IMR-90 (cell line): ENCODE data around the gene SLC25A22. TPM values are rescaled to one million over a fixed set of nuclear protein-coding genes. Genes with fewer than 3 reads are reported as not detected.

Source experiments
- ATAC-seq: fragments of 200-7000 bp; cut with Tn5 transposase; 2 replicates; pipeline ENCODE4 v1.9.1; 2020; ENCODE audit warnings: low read depth, mild to moderate bottlenecking, moderate library complexity
- BruUV-seq: library from RNA; stranded (reverse); fragments of 400-500 nt; replicated peaks from 2 replicates; lab custom pipeline; 2021; lab: Mats Ljungman, UMichigan
- CTCF ChIA-PET: fragments of 300-600 bp; formaldehyde crosslinking; extraction: SDS; loops from one replicate; lab custom pipeline; 2021; ENCODE audit warnings: antibody characterized with exemption; lab: Yijun Ruan, JAX
- POLR2A ChIA-PET: fragments of 300-600 bp; sonication (Branson Sonifier 250); formaldehyde crosslinking; loops from one replicate; lab custom pipeline; 2022; ENCODE audit warnings: antibody characterized with exemption; ENCODE audit not compliant: unreplicated experiment; lab: Charles Lee
- DNase-seq: peaks from one replicate; pipeline ENCODE4 v3.0.0; 2013
- H2AFZ ChIP-seq: replicated peaks from 2 replicates; pipeline ENCODE3; 2013; ENCODE audit warnings: low read length, mild to moderate bottlenecking; ENCODE audit not compliant: poor library complexity
- H2AK5ac ChIP-seq: 2 replicates; pipeline ENCODE4 v1.6.1; 2013; ENCODE audit warnings: low read depth, low read length, inconsistent platforms
- H2AK9ac ChIP-seq: replicated peaks from 2 replicates; pipeline ENCODE3; 2013; ENCODE audit warnings: mild to moderate bottlenecking, low read depth, low read length, moderate library complexity; ENCODE audit not compliant: poor library complexity
- H2BK120ac ChIP-seq: 2 replicates; pipeline ENCODE4 v1.6.1; 2013; ENCODE audit warnings: low read depth, low read length, inconsistent platforms
- H2BK15ac ChIP-seq: 3 replicates; pipeline ENCODE4 v1.6.1; 2013; ENCODE audit warnings: low read depth, low read length, inconsistent platforms
- H2BK20ac ChIP-seq: 2 replicates; pipeline ENCODE4 v1.6.1; 2013; ENCODE audit warnings: low read depth, mild to moderate bottlenecking, inconsistent platforms, low read length, moderate library complexity
- H2BK5ac ChIP-seq: 2 replicates; pipeline ENCODE4 v1.6.1; 2013; ENCODE audit warnings: mild to moderate bottlenecking, low read depth, low read length, inconsistent platforms; ENCODE audit not compliant: poor library complexity, severe bottlenecking
- H3K14ac ChIP-seq: replicated peaks from 2 replicates; pipeline ENCODE4 v1.6.1; 2013; ENCODE audit warnings: low read depth, low read length, inconsistent platforms
- H3K18ac ChIP-seq: 2 replicates; pipeline ENCODE4 v1.6.1; 2013; ENCODE audit warnings: low read depth, low read length, control low read depth
- H3K23ac ChIP-seq: 2 replicates; pipeline ENCODE4 v1.6.1; 2013; ENCODE audit warnings: low read depth, low read length, inconsistent platforms
- H3K27ac ChIP-seq: 2 replicates; pipeline ENCODE4 v1.5.1; 2013; ENCODE audit warnings: mild to moderate bottlenecking, control low read depth, low read length; ENCODE audit not compliant: insufficient read depth
- H3K27me3 ChIP-seq: 2 replicates; pipeline ENCODE4 v1.6.1; 2013; ENCODE audit warnings: low read length; ENCODE audit not compliant: control insufficient read depth, insufficient read depth
- H3K36me3 ChIP-seq: 2 replicates; pipeline ENCODE4 v1.6.1; 2013; ENCODE audit warnings: low read length, mixed read lengths; ENCODE audit not compliant: control insufficient read depth, insufficient read depth
- H3K4ac ChIP-seq: 2 replicates; pipeline ENCODE4 v1.6.1; 2013; ENCODE audit warnings: low read depth, low read length, inconsistent platforms
- H3K4me1 ChIP-seq: 2 replicates; pipeline ENCODE4 v1.6.1; 2013; ENCODE audit warnings: low read length, mixed read lengths; ENCODE audit not compliant: control insufficient read depth, insufficient read depth
- H3K4me2 ChIP-seq: 2 replicates; pipeline ENCODE4 v1.6.1; 2013; ENCODE audit warnings: low read depth, mild to moderate bottlenecking, control low read depth, low read length, moderate library complexity
- H3K4me3 ChIP-seq: 2 replicates; pipeline ENCODE4 v1.5.1; 2013; ENCODE audit warnings: low read depth, mild to moderate bottlenecking, control low read depth, low read length, moderate library complexity; ENCODE audit not compliant: insufficient read depth
- H3K56ac ChIP-seq: 2 replicates; pipeline ENCODE4 v1.6.1; 2013; ENCODE audit warnings: low read length, inconsistent platforms; ENCODE audit not compliant: insufficient read depth; ENCODE audit errors: extremely low read depth
- H3K79me1 ChIP-seq, 2 experiments: 2 replicates each; pipeline ENCODE4 v1.6.1; 2013; ENCODE audit warnings: low read length in 2 of 2, inconsistent platforms in 1 of 2, low read depth in 1 of 2
- H3K9ac ChIP-seq: 2 replicates; pipeline ENCODE4 v1.6.1; 2013; ENCODE audit warnings: low read depth, low read length, control low read depth
- H3K9me1 ChIP-seq: 2 replicates; pipeline ENCODE4 v1.6.1; 2013; ENCODE audit warnings: low read length, inconsistent platforms; ENCODE audit not compliant: insufficient read depth
- H3K9me3 ChIP-seq: 2 replicates; pipeline ENCODE4 v1.6.1; 2013; ENCODE audit warnings: low read length; ENCODE audit not compliant: control insufficient read depth, insufficient read depth
- H4K20me1 ChIP-seq: 2 replicates; pipeline ENCODE4 v1.6.1; 2013; ENCODE audit warnings: low read length, inconsistent platforms; ENCODE audit not compliant: insufficient read depth
- H4K5ac ChIP-seq: 2 replicates; pipeline ENCODE4 v1.6.1; 2013; ENCODE audit warnings: mild to moderate bottlenecking, low read depth, low read length, control low read depth
- H4K8ac ChIP-seq, 2 experiments: 2 replicates each; pipeline ENCODE4 v1.6.1; 2013; ENCODE audit warnings: low read depth in 2 of 2, low read length in 2 of 2, control low read depth in 1 of 2, inconsistent platforms in 1 of 2
- H4K91ac ChIP-seq: 2 replicates; pipeline ENCODE4 v1.6.1; 2013; ENCODE audit warnings: low read depth, low read length, inconsistent platforms; ENCODE audit not compliant: insufficient read depth
- BHLHE40 ChIP-seq: fragments of 150-350 bp; IDR thresholded peaks from 2 replicates; pipeline ENCODE4 v1.6.1; 2016; ENCODE audit warnings: mild to moderate bottlenecking, low read depth, low read length
- CEBPB ChIP-seq: IDR thresholded peaks from 2 replicates; pipeline ENCODE4 v1.6.1; 2012; ENCODE audit warnings: low read depth, low read length, improper control_type of control experiment
- CHD1 ChIP-seq: IDR thresholded peaks from 2 replicates; pipeline ENCODE4 v1.6.1; 2012; ENCODE audit warnings: low read depth, low read length, improper control_type of control experiment
- FOS ChIP-seq: fragments of 150-350 bp; IDR thresholded peaks from 2 replicates; pipeline ENCODE4 v1.6.1; 2016; ENCODE audit warnings: low read depth, low read length
- MAFK ChIP-seq: IDR thresholded peaks from 2 replicates; pipeline ENCODE4 v1.6.1; 2012; ENCODE audit warnings: low read depth, low read length, improper control_type of control experiment
- MXI1 ChIP-seq: IDR thresholded peaks from 2 replicates; pipeline ENCODE4 v1.6.1; 2012; ENCODE audit warnings: low read depth, mild to moderate bottlenecking, low read length, moderate library complexity, borderline replicate concordance
- POLR2A ChIP-seq: IDR thresholded peaks from 2 replicates; pipeline ENCODE4 v1.6.1; 2012; ENCODE audit warnings: mild to moderate bottlenecking, low read depth, low read length
- RAD21 ChIP-seq: IDR thresholded peaks from 2 replicates; pipeline ENCODE4 v1.6.1; 2012; ENCODE audit warnings: low read length, improper control_type of control experiment
- WGBS, 2 experiments: methylation state at CpG; one replicate each; pipeline versions ENCODE4 v1.1.5 to v1.1.7; 2013; ENCODE audit warnings: missing lambda C conversion rate in 2 of 2; ENCODE audit not compliant: insufficient read length in 1 of 2; ENCODE audit errors: extremely low coverage in 2 of 2; 5-methylcytosine and 5-hydroxymethylcytosine counted together
- dilution Hi-C: fragments of 300-500 bp; cut with HindIII; formaldehyde crosslinking; loops from one replicate; pipeline ENCODE4 v1.14.3; 2018; ENCODE audit warnings: low sequenced_read_pairs; ENCODE audit not compliant: unreplicated experiment
- in situ Hi-C: fragments of 300-500 bp; cut with MboI; formaldehyde crosslinking; loops from 3 replicates; pipeline ENCODE4 v1.14.3; 2019; ENCODE audit warnings: low sequenced_read_pairs, inconsistent platforms, mixed read lengths
- intact Hi-C: fragments of 100-400 bp; cut with micrococcal nuclease; formaldehyde crosslinking; loops from 2 replicates; pipeline ENCODE4 v1.10.0; 2022
- polyA plus RNA-seq, 3 experiments: library from polyadenylated mRNA; depleted of rRNA; stranded (reverse); fragments of >200 nt; gene quantifications; 2 replicates each; pipeline ENCODE4 v1.2.3, GENCODE V29; 2012; ENCODE audit warnings: low replicate concordance in 1 of 3
- total RNA-seq: library from RNA; depleted of rRNA; stranded (reverse); fragments of >200 nt; gene quantifications from 2 replicates; pipeline ENCODE4 v1.2.3, GENCODE V29; 2012
- TF ChIP-seq, protein P1 (sequence below): fragments of 150-350 bp; IDR thresholded peaks from 2 replicates; pipeline ENCODE4 v1.6.1; 2016; ENCODE audit warnings: low read depth, mild to moderate bottlenecking, low read length, moderate library complexity, borderline replicate concordance
- TF ChIP-seq, protein P2 (sequence below): conservative IDR thresholded peaks from 2 replicates; pipeline ENCODE4 v1.5.1; 2012; ENCODE audit warnings: mild to moderate bottlenecking, low read depth, low read length, improper control_type of control experiment
- TF ChIP-seq, protein P3 (sequence below): fragments of 150-350 bp; IDR thresholded peaks from 2 replicates; pipeline ENCODE4 v1.6.1; 2017; ENCODE audit warnings: mild to moderate bottlenecking, antibody characterized with exemption, low read length, low read depth

Gene SLC25A22
- total and polyA plus RNA-seq, 2 of the 4 experiments (the other 2 are of a cell fraction), result 8.2 to 41.3 TPM

DNA sequence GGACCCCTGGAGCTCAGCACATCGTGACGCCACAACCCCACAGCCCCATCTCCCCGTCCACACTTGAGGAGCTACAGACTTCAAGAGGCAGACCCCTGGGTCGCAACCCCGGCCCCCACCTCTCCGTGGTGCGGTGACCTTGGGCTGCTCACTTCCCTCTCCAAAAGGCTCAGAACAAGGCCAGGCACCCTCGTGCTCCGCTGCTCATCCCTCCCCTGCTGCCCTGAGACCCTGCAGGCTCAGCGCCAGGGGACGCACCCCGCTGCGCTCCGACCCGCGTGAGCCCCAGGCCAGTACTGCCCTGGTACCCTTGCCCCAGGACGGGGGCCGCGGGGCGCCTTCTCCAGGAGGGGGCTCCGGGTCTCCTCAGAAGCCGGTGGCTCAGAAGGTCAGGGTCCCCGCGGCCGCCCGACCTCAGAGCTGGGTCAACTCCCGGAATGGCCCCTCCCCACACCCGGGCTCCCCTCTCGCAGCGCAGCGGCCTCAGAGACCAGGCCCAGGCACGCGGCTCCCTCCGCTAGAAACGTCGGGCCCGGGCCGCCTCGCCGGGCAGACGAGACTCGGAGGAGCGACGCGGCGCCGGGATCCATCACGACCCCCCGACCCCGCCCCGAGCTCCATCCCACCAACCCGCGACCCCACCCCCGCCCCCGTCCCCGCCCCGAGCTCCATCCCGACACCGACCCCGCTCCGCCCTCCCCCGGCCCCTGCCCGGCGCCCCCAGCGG is 21.4 kb downstream of the SLC25A22 start (continued):
- TF ChIP-seq, protein P1, sequence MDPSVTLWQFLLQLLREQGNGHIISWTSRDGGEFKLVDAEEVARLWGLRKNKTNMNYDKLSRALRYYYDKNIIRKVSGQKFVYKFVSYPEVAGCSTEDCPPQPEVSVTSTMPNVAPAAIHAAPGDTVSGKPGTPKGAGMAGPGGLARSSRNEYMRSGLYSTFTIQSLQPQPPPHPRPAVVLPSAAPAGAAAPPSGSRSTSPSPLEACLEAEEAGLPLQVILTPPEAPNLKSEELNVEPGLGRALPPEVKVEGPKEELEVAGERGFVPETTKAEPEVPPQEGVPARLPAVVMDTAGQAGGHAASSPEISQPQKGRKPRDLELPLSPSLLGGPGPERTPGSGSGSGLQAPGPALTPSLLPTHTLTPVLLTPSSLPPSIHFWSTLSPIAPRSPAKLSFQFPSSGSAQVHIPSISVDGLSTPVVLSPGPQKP, result no peak
- TF ChIP-seq FOS, result no peak

DNA sequence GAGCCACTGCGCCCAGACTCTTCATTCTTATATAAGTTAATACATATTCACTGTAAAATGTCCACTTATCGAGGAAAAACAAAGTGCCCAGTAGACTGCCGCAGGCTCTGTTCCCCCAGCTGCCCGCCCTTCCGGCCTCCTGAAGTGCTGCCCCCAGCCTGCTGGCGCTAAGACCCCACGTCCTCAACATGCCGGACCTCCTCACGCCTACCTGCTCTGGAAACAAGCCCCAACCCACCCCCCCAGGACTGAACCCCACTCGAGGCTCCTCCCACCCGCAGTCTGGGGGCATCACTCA is 21.9 kb downstream of the SLC25A22 start:
- Histone ChIP-seq H3K14ac (peak overlapping the region; percentile 77), H4K5ac (peak overlapping the region; percentile 30; the same call in 1 of the 2 replicates), H2AK5ac (peak overlapping the region; percentile 99), H2AFZ (no peak overlapping the region), H2AK9ac (peak overlapping the region; percentile 100), H3K56ac (peak overlapping the region; percentile 41; the same call in 1 of the 2 replicates), H3K79me1 (peaks cover 17 to 71% of the 10 kb centered on the region in 2 experiments), H3K4me2 (peak overlapping the region; percentile 93), H3K9ac (peak overlapping the region; percentile 99), H3K27me3 (no peaks in the 10 kb centered on the region), H3K4ac (peak overlapping the region; percentile 91), H3K9me3 (no peaks in the 10 kb centered on the region), H4K20me1 (peaks cover 53% of the 10 kb centered on the region), H3K27ac (peak overlapping the region; percentile 96), H2BK120ac (no peak overlapping the region), H3K4me1 (peaks cover 13% of the 10 kb centered on the region), H2BK15ac (no peak overlapping the region; the same call in 2 of the 3 replicates), H2BK20ac (no peak overlapping the region), H2BK5ac (peak overlapping the region; percentile 60), H3K23ac (peak overlapping the region; percentile 93), H4K8ac (peak overlapping the region; percentile 56 to 91; a peak in 3 of 4 replicates), H3K9me1 (peaks cover 11% of the 10 kb centered on the region; the same call in 1 of the 2 replicates), H3K18ac (no peak overlapping the region; the same call in 1 of the 2 replicates), H3K4me3 (peak overlapping the region; percentile 99), H4K91ac (no peak overlapping the region), H3K36me3 (peaks cover 36% of the 10 kb centered on the region)
- POLR2A ChIA-PET, result no interaction called here
- dilution Hi-C loops (no loop called here), intact Hi-C loops (no loop called here), in situ Hi-C loops (no loop called here)
- DNase-seq (no peak), ATAC-seq (no peak)
- CTCF ChIA-PET, result no interaction called here
- no TSS peak for BruUV-seq
- 33% methylated on average over 5 of the region's 11 CpGs; no CpG with 5 or more reads in 1 of the 2 experiments for WGBS, 2 experiments
- TF ChIP-seq, protein P2, sequence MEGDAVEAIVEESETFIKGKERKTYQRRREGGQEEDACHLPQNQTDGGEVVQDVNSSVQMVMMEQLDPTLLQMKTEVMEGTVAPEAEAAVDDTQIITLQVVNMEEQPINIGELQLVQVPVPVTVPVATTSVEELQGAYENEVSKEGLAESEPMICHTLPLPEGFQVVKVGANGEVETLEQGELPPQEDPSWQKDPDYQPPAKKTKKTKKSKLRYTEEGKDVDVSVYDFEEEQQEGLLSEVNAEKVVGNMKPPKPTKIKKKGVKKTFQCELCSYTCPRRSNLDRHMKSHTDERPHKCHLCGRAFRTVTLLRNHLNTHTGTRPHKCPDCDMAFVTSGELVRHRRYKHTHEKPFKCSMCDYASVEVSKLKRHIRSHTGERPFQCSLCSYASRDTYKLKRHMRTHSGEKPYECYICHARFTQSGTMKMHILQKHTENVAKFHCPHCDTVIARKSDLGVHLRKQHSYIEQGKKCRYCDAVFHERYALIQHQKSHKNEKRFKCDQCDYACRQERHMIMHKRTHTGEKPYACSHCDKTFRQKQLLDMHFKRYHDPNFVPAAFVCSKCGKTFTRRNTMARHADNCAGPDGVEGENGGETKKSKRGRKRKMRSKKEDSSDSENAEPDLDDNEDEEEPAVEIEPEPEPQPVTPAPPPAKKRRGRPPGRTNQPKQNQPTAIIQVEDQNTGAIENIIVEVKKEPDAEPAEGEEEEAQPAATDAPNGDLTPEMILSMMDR, result no peak
- TF ChIP-seq RAD21, result no peak
- TF ChIP-seq, protein P3, sequence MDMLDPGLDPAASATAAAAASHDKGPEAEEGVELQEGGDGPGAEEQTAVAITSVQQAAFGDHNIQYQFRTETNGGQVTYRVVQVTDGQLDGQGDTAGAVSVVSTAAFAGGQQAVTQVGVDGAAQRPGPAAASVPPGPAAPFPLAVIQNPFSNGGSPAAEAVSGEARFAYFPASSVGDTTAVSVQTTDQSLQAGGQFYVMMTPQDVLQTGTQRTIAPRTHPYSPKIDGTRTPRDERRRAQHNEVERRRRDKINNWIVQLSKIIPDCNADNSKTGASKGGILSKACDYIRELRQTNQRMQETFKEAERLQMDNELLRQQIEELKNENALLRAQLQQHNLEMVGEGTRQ, result no peak
- TF ChIP-seq, protein P1, result no peak
- TF ChIP-seq MAFK, result no peak
- TF ChIP-seq BHLHE40, result no peak
- TF ChIP-seq CHD1, result no peak
- no peak for TF ChIP-seq CEBPB
- no peak for TF ChIP-seq POLR2A
- TF ChIP-seq MXI1, result no peak
- no peak for TF ChIP-seq FOS
